Amniotic stem cell (primary cell): ENCODE measurements around the gene GAS2.
"Not testable (repeated sequence)": the region's sequence is repeated elsewhere in the genome, so short reads cannot be mapped to it uniquely, and the experiment has no call there.

Source experiments
- DNase-seq: peaks from one replicate; lab custom pipeline; 2025; lab: John Stamatoyannopoulos, UW

Gene GAS2

GRCh38 chr11:22666325-22666687 lies at the start of gene GAS2:
Gene GAS2, plus strand, starts transcription at chr11:22666611. Its CDS starts 8,259 bp downstream, at chr11:22674870.
- no peak for DNase-seq

- no peak for DNase-seq
These were observed 48.5 kb upstream of the GAS2 start for GRCh38 chr11:22617868-22618267.

- DNase-seq = no peak
These were observed 41.5 kb upstream of the GAS2 start for GRCh38 chr11:22624742-22625447.

- DNase-seq = peak; percentile 98
These were observed 40.7 kb upstream of the GAS2 start, which contains the start of gene FANCF for GRCh38 chr11:22625448-22626287. Gene FANCF, minus strand, starts transcription at chr11:22625823. Its CDS starts 13 bp downstream, at chr11:22625810.

- DNase-seq = no peak
These were observed 39.7 kb upstream of the GAS2 start for GRCh38 chr11:22626573-22627239.

GRCh38 chr11:22627421-22627820 lies 39.0 kb upstream of the GAS2 start:
- DNase-seq = no peak

GRCh38 chr11:22633354-22633902 lies 33.0 kb upstream of the GAS2 start:
- DNase-seq = no peak

- DNase-seq = no peak
These were observed 31.3 kb upstream of the GAS2 start for GRCh38 chr11:22634897-22635629.

- no peak for DNase-seq
These were observed 30.7 kb upstream of the GAS2 start for GRCh38 chr11:22635689-22636088.

GRCh38 chr11:22640862-22641261 lies 25.5 kb upstream of the GAS2 start:
- DNase-seq = no peak

GRCh38 chr11:22641559-22641958 lies 24.9 kb upstream of the GAS2 start:
- no peak for DNase-seq

- DNase-seq = not testable (repeated sequence)
These were observed 14.1 kb upstream of the GAS2 start for GRCh38 chr11:22652346-22652745.

GRCh38 chr11:22656130-22656529 lies 10.3 kb upstream of the GAS2 start:
- no peak for DNase-seq

GRCh38 chr11:22657101-22657694 lies 9.2 kb upstream of the GAS2 start:
- DNase-seq = no peak

GRCh38 chr11:22659783-22660182 lies 6.6 kb upstream of the GAS2 start:
- no peak for DNase-seq

GRCh38 chr11:22666688-22667439 lies 453 bp downstream of the GAS2 start:
- no peak for DNase-seq

GRCh38 chr11:22668005-22668796 lies 1.8 kb downstream of the GAS2 start:
- no peak for DNase-seq

- no peak for DNase-seq
These were observed 3.0 kb downstream of the GAS2 start for GRCh38 chr11:22669368-22669767.

GRCh38 chr11:22670830-22671229 lies 4.4 kb downstream of the GAS2 start:
- no peak for DNase-seq

- no peak for DNase-seq
These were observed 5.3 kb downstream of the GAS2 start for GRCh38 chr11:22671751-22672150.
